Subcutaneous adipose tissue (tissue), 4 donors: Measurements from ENCODE around the gene RNF41. TPM values are rescaled to one million over a fixed set of nuclear protein-coding genes. Genes with fewer than 3 reads are reported as not detected.

Experiments used
- CTCF ChIP-seq: fragments of 450-650 bp; IDR thresholded peaks from one replicate; pipeline ENCODE4 v1.5.1; 2016; ENCODE audit warnings: low read depth, mild to moderate bottlenecking, control low read depth, antibody characterized with exemption, moderate library complexity
- total RNA-seq, 4 donors: library from RNA; depleted of rRNA; stranded (reverse); fragments of >200 nt; gene quantifications; one replicate each; pipeline ENCODE4 v1.1.0, GENCODE V29; 2016

The RNF41 gene
- total RNA-seq, 4 donors from 2014 or later: 64.3 to 101 (median 84.9) TPM

DNA sequence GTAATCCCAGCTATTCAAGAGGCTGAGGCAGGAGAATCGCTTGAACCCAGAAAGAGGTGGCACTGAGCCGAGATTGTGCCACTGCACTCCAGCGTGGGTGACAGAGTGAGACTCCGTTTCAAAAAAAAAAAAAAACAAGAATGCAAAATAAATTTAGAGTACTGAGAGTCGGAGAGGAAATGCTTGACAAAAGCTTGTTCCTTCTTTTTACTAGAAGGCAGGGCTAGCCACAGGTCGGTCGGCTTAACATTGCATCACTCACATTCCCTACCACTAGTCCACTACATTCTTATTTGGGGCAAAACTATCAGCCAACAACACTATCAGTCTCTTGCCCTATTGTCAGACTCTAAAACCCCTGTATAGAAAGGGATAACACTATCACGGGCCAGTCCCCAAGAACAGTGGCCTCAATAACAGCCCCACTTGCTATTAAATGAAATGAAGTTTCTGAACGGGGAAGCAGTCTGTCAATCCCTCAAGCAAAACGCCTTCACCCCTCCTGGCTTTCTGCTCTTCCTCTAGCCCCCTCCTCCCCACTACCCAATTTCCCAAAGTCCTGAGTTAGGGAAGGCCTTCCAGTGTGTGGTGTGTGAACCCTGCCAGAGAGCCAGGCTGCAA, 1.0 kb downstream of the RNF41 start:
- TF ChIP-seq CTCF: no peak

- no peak for TF ChIP-seq CTCF
Observed at GRCh38 chr12:56219840-56220239, 1.9 kb downstream of the RNF41 start.

- no peak for TF ChIP-seq CTCF
Observed at GRCh38 chr12:56216461-56216860, 5.3 kb downstream of the RNF41 start.

DNA sequence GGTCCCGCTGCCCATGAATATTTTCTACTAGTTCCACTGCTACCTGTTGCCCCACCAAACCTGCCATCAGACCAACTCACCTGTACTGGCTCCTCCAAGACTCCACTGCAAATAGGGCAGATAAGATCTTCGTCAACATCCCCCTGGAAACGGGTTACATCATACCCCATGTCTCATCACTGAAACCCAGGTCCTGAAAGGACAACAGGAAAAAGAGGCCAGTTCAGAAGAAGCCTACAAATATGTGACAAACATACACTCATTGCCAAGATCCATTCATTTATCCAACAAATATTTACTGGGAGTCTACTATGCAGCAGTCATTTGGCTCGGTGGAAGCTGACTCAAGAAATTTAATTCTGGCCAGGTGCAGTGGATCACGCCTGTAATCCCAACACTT, 7.8 kb downstream of the RNF41 start:
- no peak for TF ChIP-seq CTCF

- TF ChIP-seq CTCF: no peak
Observed at GRCh38 chr12:56212361-56212760, 9.4 kb downstream of the RNF41 start.

- no peak for TF ChIP-seq CTCF
Observed at GRCh38 chr12:56208006-56208405, 13.7 kb downstream of the RNF41 start.

GRCh38 chr12:56206452-56207166, 15.1 kb downstream of the RNF41 start:
- TF ChIP-seq CTCF: no peak
